HG02571 (cell line): Measurements from ENCODE around the gene CTNNA2.
"Not testable (repeated sequence)": the region's sequence is repeated elsewhere in the genome, so short reads cannot be mapped to it uniquely, and the experiment has no call there.

Experiments
- ATAC-seq: cut with Tn5 transposase; IDR thresholded peaks from one replicate; pipeline ENCODE4 v1.9.1; 2021; ENCODE audit warnings: mild to moderate bottlenecking, moderate library complexity; ENCODE audit not compliant: unreplicated experiment

The CTNNA2 gene

DNA sequence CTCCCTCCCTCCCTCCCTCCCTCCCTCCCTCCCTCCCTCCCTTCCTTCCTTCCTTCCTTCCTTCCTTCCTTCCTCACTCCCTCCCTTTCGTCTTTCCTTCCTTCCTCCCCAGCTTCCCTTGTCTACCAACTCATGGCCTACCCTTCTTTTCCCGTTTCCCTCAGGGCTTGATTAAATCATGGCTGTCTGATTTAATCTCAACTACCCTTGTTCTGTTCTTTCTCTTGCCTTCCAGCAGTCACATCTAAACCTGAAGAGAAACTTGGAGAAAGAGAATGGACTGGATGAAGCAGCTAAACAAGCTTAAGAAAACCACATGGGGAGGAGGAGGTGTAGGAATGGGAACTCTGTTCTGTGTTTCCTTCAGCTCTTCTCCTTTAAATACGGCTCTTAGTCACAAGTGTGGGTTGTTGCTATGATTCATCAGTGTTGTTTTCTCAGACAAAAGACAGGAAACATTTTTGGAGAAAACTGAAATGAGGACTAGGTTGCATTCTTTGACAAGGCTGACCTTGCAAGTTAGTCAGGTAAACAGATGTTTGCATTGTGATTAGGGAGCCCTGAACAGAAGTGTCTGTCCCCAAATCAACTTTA is 613.8 kb downstream of the CTNNA2 start:
- ATAC-seq = no peak

DNA sequence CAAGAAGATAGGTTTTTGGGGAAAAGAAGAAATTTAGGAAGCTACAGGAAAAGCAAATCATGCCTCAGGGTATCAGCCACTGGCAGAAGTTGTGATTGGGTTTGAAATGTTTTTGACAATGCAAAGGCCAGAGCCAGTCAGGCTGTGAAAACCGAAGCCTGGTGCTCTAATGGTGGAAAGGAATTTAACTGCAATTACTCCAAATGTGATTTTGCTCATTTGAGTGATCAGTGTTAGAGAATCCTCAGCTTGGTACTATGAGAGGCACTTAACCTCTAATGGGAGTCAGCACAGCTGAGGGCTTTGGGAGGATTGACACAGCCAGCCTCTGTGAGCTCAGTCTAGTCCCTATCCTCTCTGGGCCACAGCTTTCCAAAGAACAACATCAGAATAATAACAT is 615.2 kb downstream of the CTNNA2 start:
- ATAC-seq = no peak

DNA sequence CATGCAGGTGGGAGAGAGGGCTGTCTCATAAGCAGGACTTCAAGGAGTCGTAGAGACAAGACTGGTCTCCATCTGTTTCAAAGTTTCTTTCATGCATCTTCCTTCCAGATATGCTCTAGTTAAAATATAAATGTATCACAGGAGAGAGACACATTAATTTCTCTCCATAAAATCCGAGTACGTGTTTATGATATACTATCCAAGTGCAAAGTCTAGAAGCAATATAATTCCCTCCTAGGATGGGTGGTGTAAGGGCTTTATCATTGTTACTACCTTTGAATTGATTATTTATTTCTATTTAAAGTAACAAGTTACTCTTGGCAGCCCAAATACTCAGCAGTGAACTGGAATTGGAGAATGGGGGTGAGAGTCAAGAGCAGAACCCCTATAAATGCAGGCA is 619.4 kb downstream of the CTNNA2 start:
- no peak for ATAC-seq

DNA sequence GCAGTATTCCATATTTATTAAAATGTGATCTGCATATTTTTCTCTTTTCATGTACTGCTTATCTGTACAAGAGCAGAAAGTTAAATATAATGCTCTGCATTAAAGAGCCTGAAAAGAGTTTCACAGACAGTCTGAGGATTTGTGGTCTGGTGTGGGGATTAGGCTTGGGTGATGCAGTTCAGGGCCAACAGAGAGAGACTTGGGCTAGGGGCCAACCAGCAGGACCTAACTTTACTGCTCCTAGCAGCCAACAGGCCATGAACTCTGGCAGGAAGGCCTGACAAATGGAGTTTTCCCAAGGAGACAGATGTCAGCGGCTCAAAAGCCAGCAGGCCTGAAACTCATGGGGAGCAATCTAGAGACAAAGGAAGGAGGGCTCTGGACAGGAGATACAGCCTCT is 622.1 kb downstream of the CTNNA2 start:
- no peak for ATAC-seq

DNA sequence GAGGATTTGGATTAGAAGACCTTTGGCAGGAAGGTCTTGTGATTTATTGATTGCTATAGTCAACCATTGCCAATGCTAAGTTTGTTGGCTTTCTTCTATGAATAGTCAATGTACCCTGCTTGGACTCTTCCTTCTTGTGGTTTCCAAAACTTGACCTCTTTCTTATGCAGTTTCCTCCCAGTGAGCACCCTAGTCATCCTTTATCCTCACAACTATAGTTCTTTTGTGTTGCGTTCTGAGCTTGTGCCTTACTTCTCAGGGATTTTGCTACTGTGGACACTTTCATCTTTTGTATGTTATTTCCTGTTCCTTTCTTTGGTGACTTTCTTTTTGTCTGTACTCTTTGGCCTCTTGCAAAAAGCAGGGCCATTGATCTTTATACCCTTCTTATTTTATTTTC is 623.5 kb downstream of the CTNNA2 start:
- no peak for ATAC-seq

DNA sequence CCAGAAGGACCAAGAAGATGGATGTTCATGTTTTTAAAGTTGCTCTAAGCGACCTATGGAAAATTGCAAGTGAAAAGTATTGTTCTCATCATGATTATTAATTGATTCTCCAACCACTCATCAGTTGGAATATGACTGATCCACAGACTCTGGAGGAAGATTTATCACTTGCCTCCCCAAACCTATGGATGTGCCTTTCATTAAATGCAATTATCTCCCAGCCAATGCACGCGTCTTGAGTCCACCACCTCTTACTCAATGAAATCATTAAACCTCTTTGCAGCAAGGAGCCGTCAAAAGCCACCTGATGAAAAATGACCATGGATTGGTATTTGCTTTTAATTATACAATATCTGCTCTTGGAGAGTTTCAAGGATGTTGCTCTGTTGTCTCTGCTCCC is 626.1 kb downstream of the CTNNA2 start:
- no peak for ATAC-seq

DNA sequence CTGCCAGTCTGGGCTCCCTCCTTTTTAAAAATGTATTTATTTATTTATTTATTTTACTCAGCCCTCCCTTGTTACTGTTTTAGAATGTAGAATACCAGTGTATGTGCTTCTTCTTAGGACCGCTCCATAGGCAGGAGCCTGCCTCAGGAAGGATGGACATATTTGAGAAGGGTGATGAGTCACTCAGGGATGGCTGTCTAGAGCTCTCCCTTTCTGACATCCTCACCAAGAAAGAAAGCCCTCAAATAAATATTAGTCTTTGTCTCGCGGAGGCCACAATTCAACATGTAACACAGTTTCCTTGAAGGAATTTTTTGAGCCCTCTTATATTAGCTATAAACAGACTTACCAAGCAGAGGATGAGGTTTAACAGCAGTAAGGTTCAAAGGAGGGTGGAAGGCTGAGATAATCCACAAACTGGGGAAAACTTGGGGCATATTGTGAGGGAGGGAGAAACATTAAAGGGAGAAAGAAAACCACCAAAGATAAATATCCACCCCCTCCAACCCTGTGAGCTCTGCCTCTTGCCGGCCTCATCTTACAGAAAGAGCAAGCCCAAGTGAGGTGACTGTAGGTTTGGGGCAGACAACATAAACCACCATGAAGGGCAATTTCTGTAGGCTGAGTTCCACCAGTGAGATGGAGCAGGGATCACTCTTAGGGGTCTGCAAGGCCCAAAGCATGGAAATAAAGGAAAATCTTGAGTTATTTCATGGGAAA is 628.3 kb downstream of the CTNNA2 start:
- no peak for ATAC-seq

DNA sequence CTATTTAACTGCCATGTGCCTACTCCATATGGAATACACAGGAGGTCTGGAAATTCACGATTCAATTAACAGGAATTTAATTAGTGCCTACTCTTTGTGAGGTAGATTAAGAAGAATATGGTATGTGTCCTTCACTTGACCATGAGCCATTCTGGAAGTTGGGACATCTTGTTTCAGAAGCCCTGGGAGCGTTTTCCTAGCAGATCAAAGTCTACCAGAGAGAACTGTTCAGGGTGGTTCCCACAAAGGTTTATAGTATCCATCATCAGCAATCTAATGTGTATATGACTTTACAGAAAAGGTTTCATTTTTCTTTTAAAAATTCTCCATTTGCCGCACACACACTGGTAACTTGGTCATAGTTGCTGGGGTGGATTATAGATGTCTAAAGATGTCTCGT is 632.6 kb downstream of the CTNNA2 start:
- no peak for ATAC-seq

DNA sequence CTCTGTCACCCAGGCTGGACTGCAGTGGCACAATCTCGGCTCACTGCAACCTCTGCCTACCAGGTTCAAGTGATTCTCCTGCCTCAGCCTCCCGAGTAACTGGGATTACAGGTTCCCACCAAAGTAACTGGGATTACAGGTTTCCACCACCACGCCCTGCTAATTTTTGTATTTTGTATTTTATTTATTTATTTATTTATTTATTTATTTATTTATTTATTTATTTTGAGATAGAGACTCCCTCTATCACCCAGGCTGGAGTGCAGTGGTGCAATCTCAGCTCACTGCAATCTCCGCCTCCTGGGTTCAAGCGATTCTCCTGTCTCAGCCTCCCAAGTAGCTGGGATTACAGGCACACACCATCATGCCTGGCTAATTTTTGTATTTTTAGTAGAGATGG is 633.9 kb downstream of the CTNNA2 start:
- ATAC-seq = not testable (repeated sequence)

DNA sequence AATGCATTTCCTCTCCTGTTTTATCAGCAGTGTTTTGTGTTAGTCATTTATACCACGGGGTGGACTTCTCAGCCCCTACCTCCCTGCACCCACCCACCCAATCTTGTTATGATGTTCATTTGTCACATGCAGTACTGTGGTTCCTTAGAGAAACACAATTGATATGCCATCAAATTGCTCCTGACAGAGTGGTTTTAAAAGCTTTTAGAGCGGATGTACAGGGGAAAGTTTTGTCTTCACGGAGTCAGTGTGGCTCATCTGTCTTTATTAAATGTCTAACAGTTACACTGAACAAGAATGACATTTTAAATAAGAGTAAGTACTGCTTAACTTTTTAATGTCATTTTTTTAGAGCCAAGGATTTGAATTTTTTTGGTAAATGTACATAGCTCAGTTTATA is 634.8 kb downstream of the CTNNA2 start:
- no peak for ATAC-seq

DNA sequence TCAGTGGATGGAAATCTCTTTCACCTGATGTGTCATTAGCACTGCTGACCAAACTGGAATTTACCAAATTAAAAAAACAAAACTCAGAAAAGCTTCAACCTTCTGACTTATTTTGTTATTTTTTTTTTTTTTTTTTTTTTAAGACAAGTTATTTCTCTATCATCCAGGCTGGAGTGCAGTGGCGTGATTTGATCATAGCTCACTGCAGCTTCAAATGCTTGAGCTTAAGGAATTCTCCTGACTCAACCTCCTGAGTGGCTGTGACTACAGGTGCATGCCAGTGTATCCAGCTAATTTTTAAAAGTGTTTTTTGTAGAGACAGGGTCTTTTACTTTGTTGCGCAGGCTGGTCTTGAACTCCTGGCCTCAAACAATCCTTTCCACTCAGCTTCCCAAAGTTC is 636.1 kb downstream of the CTNNA2 start:
- no peak for ATAC-seq

DNA sequence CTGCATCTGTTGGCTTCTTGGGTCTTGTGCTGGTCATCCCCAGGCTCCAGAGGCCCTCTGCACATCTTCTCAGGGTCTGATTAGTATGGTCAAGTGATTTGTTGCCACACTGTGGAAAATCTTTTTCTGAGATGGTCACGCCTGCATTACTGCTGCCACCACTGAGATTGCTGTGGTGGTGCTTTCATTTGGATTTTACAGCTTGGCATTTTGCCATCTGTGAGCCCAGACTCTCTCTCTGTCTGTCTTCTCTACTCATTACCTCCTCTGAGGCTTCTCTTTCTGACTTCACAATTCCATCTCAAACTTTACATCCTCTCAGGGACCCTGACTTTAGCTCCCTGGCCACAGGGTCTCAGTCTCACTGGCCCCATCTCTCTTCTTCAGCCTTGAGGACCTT is 637.1 kb downstream of the CTNNA2 start:
- no peak for ATAC-seq

DNA sequence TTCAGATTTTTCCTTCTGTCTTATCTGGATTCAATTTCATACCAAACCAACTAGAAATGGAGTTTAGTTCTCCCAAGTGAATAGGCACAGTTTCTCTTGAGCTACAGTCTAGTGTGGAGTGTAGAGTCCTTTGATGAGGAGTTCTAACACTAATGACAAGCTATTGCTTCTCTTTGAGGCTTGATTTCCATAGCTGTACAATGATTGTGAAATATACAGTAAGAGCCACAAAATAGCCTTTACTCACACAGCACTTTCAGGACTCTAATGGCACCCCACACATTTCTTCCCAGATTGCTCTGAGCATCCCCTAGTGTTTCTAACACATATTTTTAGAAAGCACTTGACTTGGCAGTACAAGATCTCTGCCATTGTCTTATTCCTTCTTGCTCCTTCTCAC is 638.4 kb downstream of the CTNNA2 start:
- ATAC-seq = no peak

DNA sequence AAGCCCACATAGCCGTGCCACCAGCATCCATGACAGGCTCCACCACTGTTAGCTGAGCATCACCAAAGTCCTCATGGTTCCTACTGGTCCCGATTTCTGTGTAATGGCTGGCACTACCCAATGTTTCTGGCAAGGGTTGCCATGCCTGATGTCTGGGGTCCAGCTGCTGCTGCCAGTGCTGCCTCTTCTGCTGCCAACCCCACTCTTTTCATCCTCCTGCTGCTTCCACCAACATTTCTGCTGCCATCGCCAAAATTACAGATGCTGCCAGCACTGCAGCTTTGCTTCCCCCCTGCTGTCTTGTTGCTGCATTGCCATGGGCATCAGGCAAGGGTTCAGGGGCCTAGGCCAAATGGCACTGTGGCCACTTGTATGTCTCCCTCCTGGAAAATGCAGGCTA is 638.8 kb downstream of the CTNNA2 start:
- ATAC-seq = no peak

DNA sequence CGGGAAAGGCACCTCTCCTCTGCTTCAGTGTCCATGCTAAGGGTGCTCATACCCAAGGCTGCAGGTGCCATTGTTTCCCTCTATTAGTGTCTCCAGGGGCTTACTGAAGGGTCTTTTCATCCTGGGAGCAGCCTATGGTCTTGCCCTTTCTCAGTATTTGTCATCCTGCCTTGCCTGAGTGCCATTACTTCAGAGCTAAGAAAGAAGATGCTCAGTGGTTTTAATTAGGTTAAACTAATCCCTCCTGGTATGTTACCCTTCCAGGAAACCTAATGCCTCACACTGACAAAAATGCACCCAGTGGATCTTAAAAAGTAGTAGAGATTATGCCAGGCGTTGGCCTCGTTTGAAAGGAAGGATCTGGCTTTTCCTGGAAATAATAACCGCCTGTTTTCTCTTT is 640.3 kb downstream of the CTNNA2 start:
- ATAC-seq = no peak

DNA sequence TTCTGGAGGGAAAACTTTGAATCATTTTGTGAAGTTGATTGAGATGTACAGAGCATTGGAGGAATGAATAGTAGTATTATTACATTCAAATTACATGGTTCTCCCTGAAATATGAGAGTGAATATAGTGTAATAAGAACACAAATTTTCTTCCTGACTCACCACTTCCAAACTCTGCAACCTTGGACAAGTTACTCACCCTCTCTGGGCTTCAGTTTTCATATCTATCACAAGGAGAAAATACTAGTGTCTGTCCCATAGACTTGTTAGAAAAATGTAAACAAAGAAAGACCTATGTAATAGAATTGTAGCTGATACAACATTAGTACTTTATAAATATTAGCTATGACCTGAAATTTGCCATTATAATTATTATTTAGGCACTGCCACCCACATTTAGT is 640.9 kb downstream of the CTNNA2 start:
- ATAC-seq = no peak

DNA sequence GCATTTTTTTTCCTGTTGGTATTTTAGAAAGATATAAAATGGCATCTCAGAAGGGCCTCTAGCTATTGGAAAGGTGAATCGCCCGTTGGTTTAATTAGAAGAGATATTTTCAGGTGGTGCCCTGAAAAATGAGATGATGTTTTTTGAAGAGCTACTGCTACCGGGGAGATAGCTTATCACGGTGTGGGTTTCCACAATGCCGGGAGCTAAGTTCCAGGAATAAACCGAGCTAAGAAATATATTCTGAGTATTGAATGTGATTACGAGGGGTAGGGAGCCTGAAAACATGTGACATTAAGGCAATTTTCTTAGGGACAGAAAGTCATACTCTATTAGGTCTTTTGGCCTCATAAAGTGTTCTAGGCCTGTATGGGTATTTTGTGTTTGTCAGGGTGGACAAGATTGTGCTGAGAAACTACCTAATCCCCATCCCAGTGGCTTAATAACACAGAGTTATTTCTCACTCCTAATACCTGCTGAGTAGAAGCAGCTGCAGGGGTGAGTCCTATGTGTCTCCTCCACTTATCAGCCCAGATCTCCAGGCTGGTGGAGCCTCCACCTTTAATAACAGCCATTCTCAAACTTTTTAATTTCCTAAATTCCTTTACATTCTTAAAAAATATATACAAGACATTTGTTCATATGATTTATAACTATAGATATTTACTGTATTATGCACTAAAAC is 641.5 kb downstream of the CTNNA2 start:
- ATAC-seq = no peak

DNA sequence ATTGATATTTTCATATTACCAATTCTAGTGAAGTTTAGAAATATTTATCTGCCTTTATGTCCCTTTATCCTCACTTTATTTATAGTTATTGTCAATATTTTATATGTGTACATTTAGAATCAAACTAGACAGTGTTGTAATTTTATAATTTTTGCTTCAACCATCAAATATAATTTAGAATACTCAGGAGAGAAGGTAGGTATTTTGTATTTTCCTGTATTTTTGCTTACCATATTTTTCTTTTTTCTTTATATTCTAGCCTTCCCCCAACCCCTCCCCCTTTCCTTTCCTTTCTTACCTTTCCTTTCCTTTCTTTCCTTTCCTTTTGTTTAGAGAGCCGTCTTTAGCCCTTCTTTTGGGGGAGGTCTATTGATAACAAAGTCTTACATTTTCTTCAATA is 651.5 kb downstream of the CTNNA2 start:
- ATAC-seq = no peak

DNA sequence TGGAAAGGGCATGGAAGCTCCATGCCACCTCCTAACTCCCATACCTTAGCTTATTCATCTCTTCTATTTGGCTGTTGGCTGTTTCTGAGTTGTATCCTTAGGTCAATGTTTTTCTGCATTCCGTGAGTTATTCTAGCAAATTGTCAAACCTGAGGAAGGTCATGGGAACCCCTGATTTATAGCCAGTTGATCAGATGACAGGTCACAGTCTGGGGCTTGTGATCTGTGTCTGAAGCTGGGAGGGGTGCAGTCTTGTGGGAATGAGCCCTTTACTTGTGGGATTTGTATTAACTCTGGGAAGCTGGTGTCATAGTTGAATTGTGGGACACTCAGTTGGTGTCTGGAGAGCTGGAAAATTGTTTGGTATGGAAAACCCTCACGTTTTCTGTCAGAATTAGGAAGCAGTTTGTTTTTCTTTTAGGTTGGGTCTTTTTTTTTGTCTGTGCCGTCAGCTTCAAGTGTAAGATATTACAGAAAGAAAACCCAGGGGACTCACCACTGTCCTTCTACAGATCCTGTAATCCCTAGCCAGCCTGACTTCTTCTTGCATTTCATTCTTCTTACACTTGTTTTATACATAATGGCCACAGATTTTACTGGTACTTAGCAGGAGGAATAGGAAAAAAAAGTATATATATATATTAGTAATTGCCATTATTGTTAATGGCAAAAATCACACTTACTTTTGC is 653.8 kb downstream of the CTNNA2 start:
- no peak for ATAC-seq

DNA sequence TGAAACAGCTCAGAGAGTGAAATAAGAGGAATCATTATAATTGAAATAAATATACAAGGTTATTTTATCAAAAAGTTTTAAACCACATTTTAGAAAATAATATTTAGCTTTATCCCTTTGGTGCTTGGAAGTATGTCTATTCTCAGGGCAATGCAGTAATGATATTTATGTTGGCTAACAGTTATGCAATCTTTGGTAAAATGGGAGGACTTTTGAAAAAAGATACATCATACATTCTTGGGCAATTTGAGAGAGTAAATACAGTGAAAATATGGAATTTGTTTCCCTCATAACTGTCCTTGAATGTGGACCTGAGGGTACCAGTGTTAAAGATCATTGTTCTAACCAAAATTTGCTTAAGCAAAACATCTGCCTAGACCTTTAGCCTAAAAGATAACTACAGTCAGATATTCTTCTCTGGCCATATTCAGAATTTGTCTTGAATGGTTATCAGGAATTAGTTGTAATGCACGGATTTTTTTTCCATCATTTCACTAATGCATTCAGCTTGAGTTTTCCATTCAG is 654.5 kb downstream of the CTNNA2 start:
- no peak for ATAC-seq

DNA sequence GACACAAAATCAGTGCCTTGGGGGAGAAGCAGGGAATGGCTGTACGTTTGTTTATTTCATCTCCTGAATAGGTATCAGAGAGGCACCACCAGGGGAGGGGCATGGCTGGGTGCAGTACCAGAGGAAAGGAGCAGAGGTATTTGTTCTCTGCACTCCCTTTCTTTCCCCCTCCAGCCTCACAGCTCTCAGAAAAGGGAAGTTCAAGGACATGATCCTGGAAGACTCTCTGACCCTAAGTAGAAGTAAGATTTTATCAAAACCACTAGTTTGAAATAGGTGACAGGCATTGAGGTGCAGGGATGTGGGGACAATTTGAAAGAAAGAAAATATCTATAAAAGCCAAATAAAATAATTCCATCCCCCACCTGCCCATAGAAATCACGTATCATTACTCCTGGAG is 655.2 kb downstream of the CTNNA2 start:
- no peak for ATAC-seq

DNA sequence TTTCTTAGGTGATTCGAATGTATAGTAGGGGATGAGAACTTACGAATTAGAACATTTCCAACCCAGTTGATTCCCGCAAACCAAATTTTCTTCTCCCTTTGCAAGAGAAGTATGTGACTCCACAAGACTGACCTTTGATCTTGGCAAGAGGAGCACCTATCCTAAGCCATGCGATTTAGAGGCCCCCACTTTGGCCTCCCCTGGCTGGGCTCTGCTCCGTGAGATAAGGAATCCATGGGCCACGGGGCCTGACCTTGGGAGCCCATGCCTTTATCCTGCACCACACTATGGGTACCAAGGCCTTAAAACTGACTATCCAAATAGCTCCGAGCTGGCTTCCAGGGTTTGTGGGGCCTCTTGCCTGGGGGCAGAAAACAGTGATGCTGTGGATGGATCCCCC is 656.0 kb downstream of the CTNNA2 start:
- no peak for ATAC-seq
